Lung (tissue), 12 donors: ENCODE measurements around the gene PYGO2. TPM values are rescaled to one million over a fixed set of nuclear protein-coding genes. Genes with fewer than 3 reads are reported as not detected.

Experiments used
- ATAC-seq: fragments of 200-7000 bp; cut with Tn5 transposase; one replicate; pipeline ENCODE4 v1.9.1; 2020; ENCODE audit warnings: moderate number of reproducible peaks; ENCODE audit not compliant: insufficient read depth, low FRiP score
- DNase-seq, 3 donors: peaks; one replicate each; pipeline ENCODE4 v3.0.0-alpha.2; 2013 to 2017
- H3K27ac ChIP-seq, 2 donors: one replicate each; pipeline ENCODE4 v1.5.1; 2013; ENCODE audit warnings: mild to moderate bottlenecking in 2 of 2, moderate library complexity in 2 of 2, control low read depth in 1 of 2, inconsistent platforms in 1 of 2, low read depth in 1 of 2, low read length in 1 of 2
- H3K27me3 ChIP-seq, 3 donors: one replicate each; pipeline ENCODE4 v1.5.1; 2013; ENCODE audit warnings: low read length in 2 of 3; ENCODE audit not compliant: control insufficient read depth in 3 of 3, insufficient read depth in 3 of 3
- H3K36me3 ChIP-seq, 4 donors: one replicate each; pipeline ENCODE4 v1.5.1; 2013; ENCODE audit warnings: low read length in 4 of 4, mild to moderate bottlenecking in 1 of 4, moderate library complexity in 1 of 4; ENCODE audit not compliant: control insufficient read depth in 4 of 4, insufficient read depth in 4 of 4
- H3K4me1 ChIP-seq, 5 donors: one replicate each; pipeline ENCODE4 v1.5.1; 2013; ENCODE audit warnings: low read length in 5 of 5, mild to moderate bottlenecking in 2 of 5, moderate library complexity in 1 of 5; ENCODE audit not compliant: control insufficient read depth in 5 of 5, insufficient read depth in 5 of 5
- H3K4me3 ChIP-seq: one replicate; pipeline ENCODE4 v1.5.1; 2013; ENCODE audit warnings: mild to moderate bottlenecking, control low read depth, moderate library complexity
- H3K9ac ChIP-seq, 2 donors: one replicate each; pipeline ENCODE4 v1.5.1; 2013; ENCODE audit warnings: low read length in 2 of 2, control low read depth in 1 of 2; ENCODE audit not compliant: insufficient read depth in 1 of 2
- H3K9me3 ChIP-seq, 4 donors: one replicate each; pipeline ENCODE4 v1.5.1; 2013; ENCODE audit warnings: low read length in 3 of 4, mild to moderate bottlenecking in 1 of 4, moderate library complexity in 1 of 4; ENCODE audit not compliant: control insufficient read depth in 4 of 4, insufficient read depth in 3 of 4
- CTCF ChIP-seq: IDR thresholded peaks from 2 replicates; pipeline ENCODE4 v1.5.1; 2012; ENCODE audit warnings: mild to moderate bottlenecking; ENCODE audit errors: control extremely low read depth, extremely low read depth
- WGBS, 2 donors: extraction: QIAGEN DNeasy Blood & Tissue Kit; methylation state at CpG; one replicate each; pipeline ENCODE4 v1.1.7; 2013; 5-methylcytosine and 5-hydroxymethylcytosine counted together
- polyA plus RNA-seq, 2 donors: library from polyadenylated mRNA; stranded (reverse); fragments of 200-250 nt; gene quantifications; one replicate each; pipeline ENCODE4 v1.2.1, GENCODE V29; 2013
- total RNA-seq, 2 donors: library from RNA; depleted of rRNA in 1 of 2; stranded (reverse); fragments of >200 nt in 1 of 2; gene quantifications; one replicate each; pipeline ENCODE4 v1.2.1, GENCODE V29; 2014 to 2021
- donor health status: control.
- donor health status: control.
- donor health status: Bipolar disorder and iron deficiency.
- donor health status: healthy.
- donor health status: DM: yes; HTN: yes; CAD: no.

The PYGO2 gene
- total and polyA plus RNA-seq, 4 donors: 14.6 to 25.2 (median 20.0) TPM

GRCh38 chr1:154972213-154972516 lies 10.6 kb upstream of the PYGO2 start:
- H3K27ac ChIP-seq: peak overlapping the region; percentile 96
- DNase-seq: no peak
- 55 to 78% methylated on average over 3 of the region's 3 CpGs for WGBS, 2 donors
- peaks cover 6 to 63% (median 27%) of the 10 kb centered on the region in 5 donors for H3K4me1 ChIP-seq
- H3K4me3 ChIP-seq: no peak overlapping the region
- H3K27me3 ChIP-seq: no peaks in the 10 kb centered on the region
- H3K9ac ChIP-seq: peak overlapping the region; percentile 26 to 71
- peaks cover 4 to 21% (median 10%) of the 10 kb centered on the region in 4 donors for H3K36me3 ChIP-seq
- ATAC-seq: no peak
- H3K9me3 ChIP-seq: no peaks in the 10 kb centered on the region
- no peak for TF ChIP-seq CTCF

GRCh38 chr1:154971341-154971998 lies 9.9 kb upstream of the PYGO2 start:
- no peak for TF ChIP-seq CTCF
- no peaks in the 10 kb centered on the region for H3K27me3 ChIP-seq
- DNase-seq (no peak), ATAC-seq (no peak)
- H3K4me1 ChIP-seq: peaks cover 5 to 59% (median 27%) of the 10 kb centered on the region in 5 donors
- no peak overlapping the region for H3K4me3 ChIP-seq
- H3K27ac ChIP-seq: peak overlapping the region; percentile 94 to 96
- no peaks in the 10 kb centered on the region for H3K9me3 ChIP-seq
- H3K36me3 ChIP-seq: peaks cover 8 to 23% (median 17%) of the 10 kb centered on the region in 4 donors
- H3K9ac ChIP-seq: peak overlapping the region in 1 of 2 donors; percentile 69
- 33 to 60% methylated on average over 10 of the region's 10 CpGs for WGBS, 2 donors

- no peaks in the 10 kb centered on the region for H3K27me3 ChIP-seq
- H3K36me3 ChIP-seq: peaks cover 10 to 30% (median 21%) of the 10 kb centered on the region in 4 donors
- peak within 1 kb of the TSS; percentile 94 to 96 for H3K27ac ChIP-seq
- ATAC-seq: peak; percentile 37
- no peak for TF ChIP-seq CTCF
- DNase-seq: peak; percentile 94 to 97 (median 97)
- WGBS, 2 donors: 14 to 21% methylated on average over 15 of the region's 15 CpGs
- peak within 1 kb of the TSS; percentile 29 for H3K4me3 ChIP-seq
- H3K4me1 ChIP-seq: peaks cover 0 to 52% (median 22%) of the 10 kb centered on the region in 5 donors
- H3K9ac ChIP-seq: peak within 1 kb of the TSS; percentile 41 to 69
- no peaks in the 10 kb centered on the region for H3K9me3 ChIP-seq
Measured at GRCh38 chr1:154970631-154971340, 9.2 kb upstream of the PYGO2 start, which contains the start of gene SHC1. Gene SHC1 (minus strand): TSS chr1:154970747. CDS start chr1:154970526, 221 bp downstream.
